K562 (cell line): ENCODE measurements around the gene UCK1. TPM values are rescaled to one million over a fixed set of nuclear protein-coding genes. Genes with fewer than 3 reads are reported as not detected.
A peak's percentile ranks its signal among the peaks of the same experiment; 100 is the strongest.

Experiments
- CBFA2T2 ChIP-seq: fragments of 450-650 bp; conservative IDR thresholded peaks from 2 replicates; pipeline ENCODE4 v1.6.1; 2017; ENCODE audit warnings: mild to moderate bottlenecking
- CBX1 ChIP-seq: sonication (generic); IDR thresholded peaks from 2 replicates; pipeline ENCODE4 v1.6.1; 2016; ENCODE audit warnings: antibody characterized with exemption, low read depth, mild to moderate bottlenecking
- CREB1 ChIP-seq, 2 experiments: sonication (generic) in 1 of 2; formaldehyde crosslinking in 1 of 2; IDR thresholded peaks; 2 replicates each; pipeline versions ENCODE4 v1.6.1 to v1.8.0; 2012 to 2022; ENCODE audit warnings: inconsistent platforms in 1 of 2, mild to moderate bottlenecking in 1 of 2, missing genetic modification reagents in 1 of 2, moderate library complexity in 1 of 2
- HDAC6 ChIP-seq: IDR thresholded peaks from 2 replicates; pipeline ENCODE4 v1.6.1; 2012; ENCODE audit warnings: low read depth, mild to moderate bottlenecking, control low read depth, inconsistent platforms, low read length, moderate library complexity
- HNRNPH1 ChIP-seq: fragments of 200-400 bp; formaldehyde crosslinking; optimal IDR thresholded peaks from 2 replicates; pipeline ENCODE3; 2017; ENCODE audit warnings: low read depth, mild to moderate bottlenecking, low read length, moderate library complexity
- PTTG1 ChIP-seq: fragments of 450-650 bp; IDR thresholded peaks from 2 replicates; pipeline ENCODE4 v1.6.1; 2016; ENCODE audit warnings: low read depth, mild to moderate bottlenecking, missing genetic modification characterization, missing compliant biosample characterization
- SMAD3 ChIP-seq: fragments of 450-650 bp; formaldehyde crosslinking; conservative IDR thresholded peaks from 2 replicates; pipeline ENCODE4 v1.4.0; 2020; ENCODE audit warnings: mild to moderate bottlenecking
- SMARCA5 ChIP-seq: fragments of 450-650 bp; IDR thresholded peaks from 2 replicates; pipeline ENCODE4 v1.6.1; 2016
- ZNF316 ChIP-seq: fragments of 450-650 bp; IDR thresholded peaks from 2 replicates; pipeline ENCODE4 v1.6.1; 2016
- ZNF780A ChIP-seq: fragments of 250-450 bp; sonication (Bioruptor Pico); IDR thresholded peaks from 2 replicates; pipeline ENCODE4 v1.5.0; 2021; ENCODE audit warnings: mild to moderate bottlenecking
- polyA plus RNA-seq, 8 experiments: library from polyadenylated mRNA; depleted of rRNA in 4 of 8; stranded (reverse) in 5 of 8; unstranded in 3 of 8; fragments of >200 nt; fragmentation: Nextera tagmentation in 2 of 8; fragmentation: Illumina TruSeq in 1 of 8; extraction: Ambion mirVana in 2 of 8; extraction: Trizol in 1 of 8; gene quantifications; 2 replicates each; pipeline versions ENCODE4 v1.2.1 to v1.2.3, GENCODE V29; 2011 to 2014; ENCODE audit warnings: inconsistent platforms in 1 of 8, missing spikeins in 1 of 8
- total RNA-seq, 7 experiments: library from RNA; depleted of rRNA in 6 of 7; stranded (reverse); fragments of >200 nt in 6 of 7; fragmentation: Illumina TruSeq in 2 of 7; extraction: Trizol in 2 of 7; gene quantifications; 2 replicates each; pipeline versions ENCODE4 v1.2.1 to v1.2.3, GENCODE V29; 2011 to 2021; ENCODE audit warnings: low replicate concordance in 1 of 7
- TF ChIP-seq, protein P1 (sequence below): fragments of 450-650 bp; conservative IDR thresholded peaks from 2 replicates; pipeline ENCODE4 v1.6.1; 2016; ENCODE audit warnings: missing genetic modification characterization, low read depth, mild to moderate bottlenecking, control low read depth, missing compliant biosample characterization
- TF ChIP-seq, protein P2 (sequence below): fragments of 200-800 bp; sonication (Bioruptor generic); IDR thresholded peaks from 2 replicates; pipeline ENCODE4 v1.6.1; 2017; ENCODE audit warnings: missing genetic modification characterization, missing compliant biosample characterization
- TF ChIP-seq, protein P3 (sequence below): fragments of 250-450 bp; sonication (Bioruptor Pico); IDR thresholded peaks from 2 replicates; pipeline ENCODE4 v1.8.0; 2021; ENCODE audit warnings: borderline replicate concordance, mild to moderate bottlenecking, moderate library complexity; ENCODE audit not compliant: poor library complexity, severe bottlenecking
- TF ChIP-seq, protein P4 (sequence below): fragments of 250-450 bp; sonication (Bioruptor Pico); IDR thresholded peaks from 2 replicates; pipeline ENCODE4 v1.9.0; 2021; ENCODE audit warnings: mild to moderate bottlenecking

Gene UCK1
- total and polyA plus RNA-seq, 9 of the 15 experiments (the other 6 are each of a cell fraction or from before 2014, with no cell fraction given), result 0.27 to 27.5 (median 16.1) TPM

DNA sequence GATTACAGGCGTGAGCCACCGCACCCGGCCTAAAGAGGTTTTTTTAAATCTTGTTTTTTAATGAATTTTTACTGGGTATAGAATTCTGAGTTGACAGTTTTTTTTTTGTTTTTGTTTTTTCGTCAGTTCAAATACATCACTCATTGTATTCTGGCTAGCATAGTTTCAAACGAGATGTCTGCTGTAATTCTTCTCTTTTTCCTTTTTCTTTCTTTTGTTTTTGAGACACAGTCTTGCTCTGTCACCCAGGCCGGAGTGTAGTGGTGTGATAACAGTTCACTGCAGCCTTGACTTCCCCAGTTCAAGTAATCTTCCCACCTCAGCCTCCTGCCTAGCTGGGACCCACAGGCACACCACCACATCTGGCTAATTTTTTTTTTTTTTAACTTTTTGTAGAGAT lies 12.1 kb upstream of the UCK1 start (continued):
- no peak for TF ChIP-seq CREB1 (IDR thresholded peaks at IDR 0.05)
- TF ChIP-seq CREB1 (CRISPR knock-in tag; IDR thresholded peaks at IDR 0.05), result no peak
- TF ChIP-seq, protein P1, sequence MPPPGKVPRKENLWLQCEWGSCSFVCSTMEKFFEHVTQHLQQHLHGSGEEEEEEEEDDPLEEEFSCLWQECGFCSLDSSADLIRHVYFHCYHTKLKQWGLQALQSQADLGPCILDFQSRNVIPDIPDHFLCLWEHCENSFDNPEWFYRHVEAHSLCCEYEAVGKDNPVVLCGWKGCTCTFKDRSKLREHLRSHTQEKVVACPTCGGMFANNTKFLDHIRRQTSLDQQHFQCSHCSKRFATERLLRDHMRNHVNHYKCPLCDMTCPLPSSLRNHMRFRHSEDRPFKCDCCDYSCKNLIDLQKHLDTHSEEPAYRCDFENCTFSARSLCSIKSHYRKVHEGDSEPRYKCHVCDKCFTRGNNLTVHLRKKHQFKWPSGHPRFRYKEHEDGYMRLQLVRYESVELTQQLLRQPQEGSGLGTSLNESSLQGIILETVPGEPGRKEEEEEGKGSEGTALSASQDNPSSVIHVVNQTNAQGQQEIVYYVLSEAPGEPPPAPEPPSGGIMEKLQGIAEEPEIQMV (tag), result no peak
- TF ChIP-seq, protein P2, sequence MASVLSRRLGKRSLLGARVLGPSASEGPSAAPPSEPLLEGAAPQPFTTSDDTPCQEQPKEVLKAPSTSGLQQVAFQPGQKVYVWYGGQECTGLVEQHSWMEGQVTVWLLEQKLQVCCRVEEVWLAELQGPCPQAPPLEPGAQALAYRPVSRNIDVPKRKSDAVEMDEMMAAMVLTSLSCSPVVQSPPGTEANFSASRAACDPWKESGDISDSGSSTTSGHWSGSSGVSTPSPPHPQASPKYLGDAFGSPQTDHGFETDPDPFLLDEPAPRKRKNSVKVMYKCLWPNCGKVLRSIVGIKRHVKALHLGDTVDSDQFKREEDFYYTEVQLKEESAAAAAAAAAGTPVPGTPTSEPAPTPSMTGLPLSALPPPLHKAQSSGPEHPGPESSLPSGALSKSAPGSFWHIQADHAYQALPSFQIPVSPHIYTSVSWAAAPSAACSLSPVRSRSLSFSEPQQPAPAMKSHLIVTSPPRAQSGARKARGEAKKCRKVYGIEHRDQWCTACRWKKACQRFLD (CRISPR knock-in tag), result no peak
- TF ChIP-seq, protein P3, sequence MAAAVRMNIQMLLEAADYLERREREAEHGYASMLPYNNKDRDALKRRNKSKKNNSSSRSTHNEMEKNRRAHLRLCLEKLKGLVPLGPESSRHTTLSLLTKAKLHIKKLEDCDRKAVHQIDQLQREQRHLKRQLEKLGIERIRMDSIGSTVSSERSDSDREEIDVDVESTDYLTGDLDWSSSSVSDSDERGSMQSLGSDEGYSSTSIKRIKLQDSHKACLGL (CRISPR knock-in tag), result no peak
- TF ChIP-seq CBFA2T2, result peak; percentile 33
- 0 out of 2 replicates have a peak, but pooled peaks have one; percentile 46 for TF ChIP-seq ZNF316
- TF ChIP-seq, protein P4, sequence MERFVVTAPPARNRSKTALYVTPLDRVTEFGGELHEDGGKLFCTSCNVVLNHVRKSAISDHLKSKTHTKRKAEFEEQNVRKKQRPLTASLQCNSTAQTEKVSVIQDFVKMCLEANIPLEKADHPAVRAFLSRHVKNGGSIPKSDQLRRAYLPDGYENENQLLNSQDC (CRISPR knock-in tag), result no peak
- no peak for TF ChIP-seq ZNF780A (CRISPR knock-in tag)
- peak; percentile 67; the same call in 1 of the 2 replicates for TF ChIP-seq CBX1
- no peak for TF ChIP-seq PTTG1 (tag)
- no peak for TF ChIP-seq HNRNPH1
- no peak for TF ChIP-seq SMARCA5
- no peak for TF ChIP-seq SMAD3
- TF ChIP-seq HDAC6, result no peak
